Stimulated activated CD4-positive, alpha-beta T cell treated with anti-CD3 and anti-CD28 coated beads, Interleukin-2, amount 100 ng/mL, for 4 hours (primary cell): Measurements from ENCODE around the gene SAAL1.

Experiments used
- DNase-seq: peaks from one replicate; pipeline ENCODE4 v3.0.0-alpha.2; 2020; ENCODE audit warnings: low read depth

SAAL1 gene

GRCh38 chr11:18088366-18088765 is 17.5 kb downstream of the SAAL1 start:
- DNase-seq: no peak

- DNase-seq: no peak
Measured at GRCh38 chr11:18081551-18081950, 24.3 kb downstream of the SAAL1 start.

- DNase-seq: no peak
Measured at GRCh38 chr11:18080451-18080850, 25.4 kb downstream of the SAAL1 start.

- DNase-seq: no peak
Measured at GRCh38 chr11:18078909-18079308, 27.0 kb downstream of the SAAL1 start.

GRCh38 chr11:18075444-18075843 is 30.4 kb downstream of the SAAL1 start:
- DNase-seq: no peak

- no peak for DNase-seq
Measured at GRCh38 chr11:18071098-18071705, 34.7 kb downstream of the SAAL1 start.

GRCh38 chr11:18067372-18067771 is 38.5 kb downstream of the SAAL1 start:
- DNase-seq: no peak

GRCh38 chr11:18066626-18067025 is 39.3 kb downstream of the SAAL1 start:
- DNase-seq: no peak

- no peak for DNase-seq
Measured at GRCh38 chr11:18065572-18065971, 40.3 kb downstream of the SAAL1 start.

- DNase-seq: no peak
Measured at GRCh38 chr11:18064450-18065054, 41.3 kb downstream of the SAAL1 start.

- no peak for DNase-seq
Measured at GRCh38 chr11:18063862-18064434, 41.9 kb downstream of the SAAL1 start.

GRCh38 chr11:18063125-18063524 is 42.8 kb downstream of the SAAL1 start:
- DNase-seq: no peak

GRCh38 chr11:18061351-18061750 is 44.5 kb downstream of the SAAL1 start:
- DNase-seq: no peak

GRCh38 chr11:18056561-18057181 is 49.2 kb downstream of the SAAL1 start:
- DNase-seq: no peak

GRCh38 chr11:18054511-18055103 is 51.3 kb downstream of the SAAL1 start:
- DNase-seq: no peak

GRCh38 chr11:18050848-18051247 is 55.0 kb downstream of the SAAL1 start:
- DNase-seq: no peak

GRCh38 chr11:18046116-18046777 is 59.6 kb downstream of the SAAL1 start, which contains the start of gene TPH1:
TSS of gene TPH1 (minus strand) at chr11:18046269. CDS start at chr11:18040762, 5,507 bp downstream.
- DNase-seq: no peak

GRCh38 chr11:18036456-18036855 is 69.4 kb downstream of the SAAL1 start:
- no peak for DNase-seq
